HepG2 (cell line): Measurements from ENCODE around the gene KLHDC4. TPM values are rescaled to one million over a fixed set of nuclear protein-coding genes. Genes with fewer than 3 reads are reported as not detected.

Source experiments
- ATAC-seq: fragments of 200-7000 bp; cut with Tn5 transposase; 3 replicates; pipeline ENCODE4 v1.9.1; 2020; ENCODE audit warnings: mild to moderate bottlenecking, moderate library complexity
- BruUV-seq: library from RNA; stranded (reverse); fragments of 400-500 nt; replicated peaks from 2 replicates; lab custom pipeline; 2021; lab: Mats Ljungman, UMichigan
- CTCF ChIA-PET: fragments of 300-600 bp; formaldehyde crosslinking; extraction: SDS; loops from one replicate; lab custom pipeline; 2021; ENCODE audit warnings: low total read pairs, inconsistent platforms, low intra/inter-chr PET ratio; lab: Yijun Ruan, JAX
- POLR2A ChIA-PET: fragments of 350-600 bp; sonication (Branson Sonifier 250); formaldehyde crosslinking; loops from one replicate; lab custom pipeline; 2020; ENCODE audit warnings: antibody characterized with exemption, inconsistent platforms; lab: Yijun Ruan, JAX
- DNase-seq: peaks from one replicate; pipeline ENCODE4 v3.0.0-alpha.2; 2015; ENCODE audit warnings: low spot score
- FAIRE-seq: peaks from 3 replicates; lab custom pipeline; 2011; peaks lifted over from hg19 to GRCh38; lab: Jason Lieb, UNC
- H2AFZ ChIP-seq: one replicate; pipeline ENCODE4 v1.6.1; 2011; ENCODE audit warnings: low read length, inconsistent platforms
- H3K27ac ChIP-seq: fragments of 300-600 bp; 3 replicates; pipeline ENCODE4 v1.8.0; 2011; ENCODE audit warnings: mixed run types, mild to moderate bottlenecking, mixed read lengths, low read length, inconsistent platforms; ENCODE audit not compliant: insufficient read depth; ENCODE audit errors: extremely low read length
- H3K27me3 ChIP-seq, 2 experiments: fragments of 200-600 bp in 1 of 2; 2 replicates in 1 of 2; 3 replicates in 1 of 2; pipeline versions ENCODE4 v1.6.0 to v1.8.0; 2011; ENCODE audit warnings: low read length in 2 of 2, mild to moderate bottlenecking in 2 of 2, moderate library complexity in 2 of 2, inconsistent platforms in 1 of 2; ENCODE audit not compliant: insufficient read depth in 2 of 2, control insufficient read depth in 1 of 2
- H3K36me3 ChIP-seq, 2 experiments: fragments of 200-600 bp in 1 of 2; replicated peaks in 1 of 2; 2 replicates in 1 of 2; 3 replicates in 1 of 2; pipeline versions ENCODE4 v1.5.1 to v1.8.0; 2011; ENCODE audit warnings: low read length in 2 of 2, inconsistent platforms in 1 of 2; ENCODE audit not compliant: insufficient read depth in 2 of 2, control insufficient read depth in 1 of 2
- H3K4me1 ChIP-seq: 2 replicates; pipeline ENCODE4 v1.5.1; 2012; ENCODE audit warnings: low read length, inconsistent platforms; ENCODE audit not compliant: insufficient read depth
- H3K4me2 ChIP-seq: 2 replicates; pipeline ENCODE4 v1.6.0; 2011; ENCODE audit warnings: low read depth, low read length, inconsistent platforms
- H3K4me3 ChIP-seq, 3 experiments: fragments of 200-600 bp in 1 of 3; sonication (generic), shearing (Covaris generic) in 1 of 3; replicated peaks in 1 of 3; 2 replicates each; pipeline ENCODE4 v1.5.1; 2011 to 2016; ENCODE audit warnings: low read length in 3 of 3, inconsistent platforms in 2 of 3, low read depth in 2 of 3, mild to moderate bottlenecking in 2 of 3, control low read depth in 1 of 3, mixed read lengths in 1 of 3; ENCODE audit not compliant: insufficient read depth in 1 of 3
- H3K79me2 ChIP-seq: one replicate; pipeline ENCODE4 v1.6.1; 2011; ENCODE audit warnings: low read length, inconsistent platforms; ENCODE audit not compliant: insufficient read depth
- H3K9ac ChIP-seq: 2 replicates; pipeline ENCODE4 v1.6.0; 2011; ENCODE audit warnings: mild to moderate bottlenecking, low read depth, low read length, inconsistent platforms; ENCODE audit not compliant: insufficient read depth
- H3K9me3 ChIP-seq: 2 replicates; pipeline ENCODE4 v1.5.1; 2012; ENCODE audit warnings: mild to moderate bottlenecking, low read length
- H4K20me1 ChIP-seq: 2 replicates; pipeline ENCODE4 v1.6.0; 2011; ENCODE audit warnings: inconsistent platforms, mild to moderate bottlenecking, low read length, moderate library complexity; ENCODE audit not compliant: insufficient read depth
- DRAP1 ChIP-seq: IDR thresholded peaks from 2 replicates; pipeline ENCODE4 v1.6.1; 2016; ENCODE audit warnings: missing genetic modification reagents, missing compliant biosample characterization
- EED ChIP-seq: sonication (generic); formaldehyde crosslinking; IDR thresholded peaks from 2 replicates; pipeline ENCODE4 v1.5.0; 2020; ENCODE audit warnings: mild to moderate bottlenecking, missing genetic modification reagents
- ETV5 ChIP-seq: IDR thresholded peaks from 2 replicates; pipeline ENCODE4 v1.6.1; 2018; ENCODE audit warnings: missing biosample characterization, missing genetic modification reagents, inconsistent platforms, borderline replicate concordance
- NR2F2 ChIP-seq: IDR thresholded peaks from 2 replicates; pipeline ENCODE4 v1.6.1; 2012; ENCODE audit warnings: low read depth, inconsistent platforms, borderline replicate concordance
- POGZ ChIP-seq: sonication (generic); formaldehyde crosslinking; IDR thresholded peaks from 2 replicates; pipeline ENCODE4 v1.4.0; 2020; ENCODE audit warnings: mild to moderate bottlenecking, missing genetic modification reagents
- SATB2 ChIP-seq: sonication (generic); formaldehyde crosslinking; IDR thresholded peaks from 2 replicates; pipeline ENCODE4 v1.5.0; 2020; ENCODE audit warnings: missing genetic modification reagents
- SOX5 ChIP-seq: IDR thresholded peaks from 2 replicates; pipeline ENCODE4 v1.6.1; 2016; ENCODE audit warnings: borderline replicate concordance
- SP1 ChIP-seq, 2 experiments: fragments of 450-650 bp in 1 of 2; sonication (generic) in 1 of 2; formaldehyde crosslinking in 1 of 2; IDR thresholded peaks; 2 replicates each; pipeline versions ENCODE4 v1.4.0 to v1.6.1; 2016 to 2020; ENCODE audit warnings: missing genetic modification reagents in 1 of 2
- TBP ChIP-seq: sonication (generic); formaldehyde crosslinking; IDR thresholded peaks from 2 replicates; pipeline ENCODE4 v1.5.0; 2020; ENCODE audit warnings: missing genetic modification reagents
- THYN1 ChIP-seq: sonication (generic); formaldehyde crosslinking; IDR thresholded peaks from 2 replicates; pipeline ENCODE4 v1.8.1; 2023; ENCODE audit warnings: low read depth, mild to moderate bottlenecking, moderate library complexity, missing genetic modification reagents, borderline replicate concordance
- ZNF292 ChIP-seq: sonication (generic); formaldehyde crosslinking; IDR thresholded peaks from 2 replicates; pipeline ENCODE4 v1.8.1; 2022; ENCODE audit warnings: mild to moderate bottlenecking, low read depth, missing genetic modification reagents, borderline replicate concordance
- ZNF451 ChIP-seq: sonication (generic); formaldehyde crosslinking; IDR thresholded peaks from 2 replicates; pipeline ENCODE4 v1.5.0; 2020; ENCODE audit warnings: mild to moderate bottlenecking, missing genetic modification reagents
- ZNF496 ChIP-seq: sonication (generic); formaldehyde crosslinking; IDR thresholded peaks from 2 replicates; pipeline ENCODE4 v1.8.1; 2023; ENCODE audit warnings: mild to moderate bottlenecking, moderate library complexity, missing genetic modification reagents; ENCODE audit not compliant: insufficient replicate concordance
- ZNF569 ChIP-seq: sonication (generic); formaldehyde crosslinking; IDR thresholded peaks from 2 replicates; pipeline ENCODE4 v1.5.0; 2020; ENCODE audit warnings: mild to moderate bottlenecking, missing genetic modification reagents, moderate library complexity, borderline replicate concordance
- ZZZ3 ChIP-seq: sonication (generic); formaldehyde crosslinking; IDR thresholded peaks from 2 replicates; pipeline ENCODE4 v1.4.0; 2020; ENCODE audit warnings: missing genetic modification reagents, mild to moderate bottlenecking, borderline replicate concordance
- WGBS: methylation state at CpG from one replicate; pipeline ENCODE4 v1.1.6; 2017; ENCODE audit warnings: low lambda C conversion rate; 5-methylcytosine and 5-hydroxymethylcytosine counted together
- in situ Hi-C: cut with HindIII; loops from 2 replicates; pipeline ENCODE4 v1.10.0; 2017; ENCODE audit warnings: low pct_unique_long_range_greater_than_20kb; ENCODE audit not compliant: extremely low pct_ligation_motif_present
- intact Hi-C: fragments of 100-400 bp; cut with micrococcal nuclease; formaldehyde crosslinking; loops from one replicate; pipeline ENCODE4 v1.10.0; 2022; ENCODE audit not compliant: unreplicated experiment
- polyA plus RNA-seq, 8 experiments: library from polyadenylated mRNA; depleted of rRNA in 3 of 8; stranded (reverse) in 7 of 8; unstranded in 1 of 8; fragments of >200 nt; fragmentation: Illumina TruSeq in 4 of 8; extraction: Trizol in 4 of 8; gene quantifications; 2 replicates each; pipeline versions ENCODE4 v1.2.1 to v1.2.3, GENCODE V29; 2011 to 2016; ENCODE audit warnings: low read depth in 4 of 8, missing spikeins in 1 of 8, mixed read lengths in 1 of 8; ENCODE audit not compliant: insufficient read depth in 1 of 8
- total RNA-seq, 5 experiments: library from RNA; depleted of rRNA; stranded (reverse); fragments of >200 nt; fragmentation: Illumina TruSeq; extraction: Trizol; gene quantifications; 2 replicates each; pipeline ENCODE4 v1.2.3, GENCODE V29; 2016; ENCODE audit warnings: low read depth in 1 of 5
- TF ChIP-seq, protein P1 (sequence below), 2 experiments: sonication (generic) in 1 of 2; formaldehyde crosslinking in 1 of 2; IDR thresholded peaks; 2 replicates each; pipeline versions ENCODE4 v1.4.0 to v1.6.1; 2018 to 2020; ENCODE audit warnings: missing genetic modification reagents in 2 of 2, borderline replicate concordance in 1 of 2, low read depth in 1 of 2, mild to moderate bottlenecking in 1 of 2, missing biosample characterization in 1 of 2

KLHDC4 gene
- total and polyA plus RNA-seq, 2 of the 13 experiments (the other 11 are each of a cell fraction or from before 2014, with no cell fraction given), result 18.7 to 31.8 TPM

DNA sequence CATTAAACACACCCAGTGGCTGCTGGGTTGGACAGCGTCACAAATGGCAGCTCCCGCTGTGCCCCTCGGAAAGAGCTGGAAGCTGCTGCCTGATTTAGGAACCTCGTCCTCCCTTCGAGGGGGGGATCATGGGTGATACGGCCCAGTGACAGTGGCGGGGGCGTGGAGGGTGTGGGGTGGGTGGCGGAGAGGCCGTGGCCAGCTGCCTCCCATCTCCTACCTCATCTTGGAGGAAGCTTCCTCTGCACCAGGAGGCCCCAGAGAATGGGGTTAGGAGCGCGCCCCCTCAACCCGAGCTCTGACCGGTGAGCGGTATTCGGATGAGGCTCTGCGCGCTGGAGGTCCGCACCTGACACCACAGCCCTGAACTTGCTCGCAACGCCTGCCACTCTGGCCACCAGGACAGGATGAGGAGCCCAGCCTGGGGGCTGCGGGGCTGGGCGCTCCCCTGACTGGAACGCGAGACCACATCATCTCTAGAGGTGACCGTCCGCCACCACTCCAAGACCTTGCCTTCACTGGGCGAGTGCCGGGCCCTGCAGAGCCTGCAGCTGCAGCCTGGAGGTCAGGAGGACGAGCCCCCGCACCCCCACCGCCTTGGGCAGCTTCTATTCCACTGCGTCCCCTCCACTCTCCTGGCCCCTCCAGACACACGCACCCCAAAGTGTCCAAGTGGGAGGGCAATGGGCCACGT lies 80.9 kb downstream of the KLHDC4 start:
- no peak overlapping the region for H3K9ac ChIP-seq
- no peak overlapping the region for H3K4me3 ChIP-seq
- H4K20me1 ChIP-seq, result peaks cover 9% of the 10 kb centered on the region; the same call in 1 of the 2 replicates
- H3K4me1 ChIP-seq, result no peaks in the 10 kb centered on the region
- CTCF ChIA-PET, result no interaction called here
- BruUV-seq, result no TSS peak
- in situ Hi-C loops (no loop called here), intact Hi-C loops (no loop called here)
- H3K36me3 ChIP-seq, result no peaks in the 10 kb centered on the region
- no peak overlapping the region for H2AFZ ChIP-seq
- FAIRE-seq (no peak), DNase-seq (no peak), ATAC-seq (no peak)
- H3K9me3 ChIP-seq, result no peaks in the 10 kb centered on the region
- no peak for TF ChIP-seq EED (CRISPR knock-in tag)
- no peak for TF ChIP-seq NR2F2
- no peak for TF ChIP-seq POGZ
- TF ChIP-seq TBP (CRISPR knock-in tag), result no peak
- TF ChIP-seq ZZZ3, result no peak
- H3K79me2 ChIP-seq, result no peaks in the 10 kb centered on the region
- no peak overlapping the region for H3K27ac ChIP-seq
- peaks cover 19 to 80% of the 10 kb centered on the region in 2 experiments for H3K27me3 ChIP-seq
- H3K4me2 ChIP-seq, result no peak overlapping the region
- whole genome bisulfite sequencing, result 40% methylated on average over 25 of the region's 35 CpGs
- POLR2A ChIA-PET, result no interaction called here

DNA sequence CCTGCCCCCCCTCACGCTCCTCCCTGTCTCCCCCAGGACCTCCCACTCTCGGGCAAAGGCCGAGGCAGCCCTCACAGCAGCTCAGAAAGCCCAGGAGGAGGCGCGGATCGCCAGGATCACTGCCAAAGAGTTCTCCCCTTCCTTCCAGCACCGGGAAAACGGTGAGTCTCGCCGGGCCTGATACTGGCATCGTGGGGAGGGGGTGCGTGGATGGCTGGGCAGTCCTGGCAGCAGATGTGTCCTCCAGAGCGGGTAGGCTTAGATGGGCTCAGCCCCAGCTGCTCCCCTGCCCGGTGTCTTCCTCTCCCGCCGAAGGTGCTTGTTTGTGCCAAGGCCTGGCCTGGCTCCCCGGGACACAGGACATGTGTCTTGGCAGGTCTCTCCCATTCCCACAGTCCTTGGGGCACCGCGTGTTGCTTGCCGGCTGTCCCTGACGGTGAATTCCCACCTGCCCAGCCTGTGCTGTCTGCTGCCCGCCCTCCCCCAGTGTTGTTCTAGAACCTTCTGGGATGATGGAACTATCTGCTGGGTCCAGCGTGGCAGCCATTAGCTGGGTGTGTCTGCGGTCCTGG lies 81.6 kb downstream of the KLHDC4 start:
- intact Hi-C loops, result no loop called here
- no peak overlapping the region for H3K4me2 ChIP-seq
- H3K36me3 ChIP-seq, result no peaks in the 10 kb centered on the region
- FAIRE-seq (no peak), ATAC-seq (no peak), DNase-seq (no peak)
- ChIA-PET POLR2A (no interaction called here), CTCF (no interaction called here)
- H3K4me1 ChIP-seq, result no peaks in the 10 kb centered on the region
- BruUV-seq, result no TSS peak
- 25% methylated on average over 18 of the region's 24 CpGs for WGBS
- peaks cover 13% of the 10 kb centered on the region; the same call in 1 of the 2 replicates for H4K20me1 ChIP-seq
- no peak overlapping the region for H3K4me3 ChIP-seq
- no peak overlapping the region for H3K9ac ChIP-seq
- in situ Hi-C loops, result no loop called here
- H2AFZ ChIP-seq, result no peak overlapping the region
- H3K9me3 ChIP-seq, result no peaks in the 10 kb centered on the region
- no peaks in the 10 kb centered on the region for H3K79me2 ChIP-seq
- peaks cover 18 to 82% of the 10 kb centered on the region in 2 experiments for H3K27me3 ChIP-seq
- H3K27ac ChIP-seq, result no peak overlapping the region
- TF ChIP-seq ZNF569 (CRISPR knock-in tag), result no peak
- TF ChIP-seq SATB2 (CRISPR knock-in tag), result no peak
- TF ChIP-seq ZNF292 (CRISPR knock-in tag), result no peak
- no peak for TF ChIP-seq ETV5 (CRISPR knock-in tag)
- TF ChIP-seq THYN1 (CRISPR knock-in tag), result no peak
- no peak for TF ChIP-seq SP1 (IDR thresholded peaks at IDR 0.05)
- no peak for TF ChIP-seq SP1 (CRISPR knock-in tag; IDR thresholded peaks at IDR 0.05)
- TF ChIP-seq ZNF496 (CRISPR knock-in tag), result no peak
- TF ChIP-seq, protein P1, sequence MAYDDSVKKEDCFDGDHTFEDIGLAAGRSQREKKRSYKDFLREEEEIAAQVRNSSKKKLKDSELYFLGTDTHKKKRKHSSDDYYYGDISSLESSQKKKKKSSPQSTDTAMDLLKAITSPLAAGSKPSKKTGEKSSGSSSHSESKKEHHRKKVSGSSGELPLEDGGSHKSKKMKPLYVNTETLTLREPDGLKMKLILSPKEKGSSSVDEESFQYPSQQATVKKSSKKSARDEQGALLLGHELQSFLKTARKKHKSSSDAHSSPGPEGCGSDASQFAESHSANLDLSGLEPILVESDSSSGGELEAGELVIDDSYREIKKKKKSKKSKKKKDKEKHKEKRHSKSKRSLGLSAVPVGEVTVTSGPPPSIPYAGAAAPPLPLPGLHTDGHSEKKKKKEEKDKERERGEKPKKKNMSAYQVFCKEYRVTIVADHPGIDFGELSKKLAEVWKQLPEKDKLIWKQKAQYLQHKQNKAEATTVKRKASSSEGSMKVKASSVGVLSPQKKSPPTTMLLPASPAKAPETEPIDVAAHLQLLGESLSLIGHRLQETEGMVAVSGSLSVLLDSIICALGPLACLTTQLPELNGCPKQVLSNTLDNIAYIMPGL (CRISPR knock-in tag; IDR thresholded peaks at IDR 0.05; ENCODE audit: borderline replicate concordance in 1 of 2, low read depth in 1 of 2), result no peak
- TF ChIP-seq ZNF451, result no peak
- TF ChIP-seq DRAP1, result no peak
- TF ChIP-seq SOX5 (CRISPR knock-in tag), result no peak
